Hematopoietic multipotent progenitor cell (in vitro differentiated cells): ENCODE measurements around the gene IQSEC1. TPM values are rescaled to one million over a fixed set of nuclear protein-coding genes. Genes with fewer than 3 reads are reported as not detected.

Experiments used
- DNase-seq, 3 donors: peaks; one replicate each; pipeline ENCODE4 v3.0.0-alpha.2; 2011 to 2015; ENCODE audit warnings: low read depth in 2 of 3, low spot score in 2 of 3
- total RNA-seq: library from RNA; depleted of rRNA; stranded (reverse); fragments of >200 nt; gene quantifications from one replicate; pipeline ENCODE4 v1.2.3, GENCODE V29; 2012

Gene IQSEC1
- total RNA-seq, 1 donor = 20.7 TPM

- DNase-seq = no peak
Observed at GRCh38 chr3:13018561-13019242, 54.5 kb downstream of the IQSEC1 start.

- DNase-seq = no peak
Observed at GRCh38 chr3:13018043-13018451, 55.2 kb downstream of the IQSEC1 start.

- no peak for DNase-seq
Observed at GRCh38 chr3:13017361-13018042, 55.7 kb downstream of the IQSEC1 start.

GRCh38 chr3:13016721-13017255, 56.4 kb downstream of the IQSEC1 start:
- DNase-seq = no peak

DNA sequence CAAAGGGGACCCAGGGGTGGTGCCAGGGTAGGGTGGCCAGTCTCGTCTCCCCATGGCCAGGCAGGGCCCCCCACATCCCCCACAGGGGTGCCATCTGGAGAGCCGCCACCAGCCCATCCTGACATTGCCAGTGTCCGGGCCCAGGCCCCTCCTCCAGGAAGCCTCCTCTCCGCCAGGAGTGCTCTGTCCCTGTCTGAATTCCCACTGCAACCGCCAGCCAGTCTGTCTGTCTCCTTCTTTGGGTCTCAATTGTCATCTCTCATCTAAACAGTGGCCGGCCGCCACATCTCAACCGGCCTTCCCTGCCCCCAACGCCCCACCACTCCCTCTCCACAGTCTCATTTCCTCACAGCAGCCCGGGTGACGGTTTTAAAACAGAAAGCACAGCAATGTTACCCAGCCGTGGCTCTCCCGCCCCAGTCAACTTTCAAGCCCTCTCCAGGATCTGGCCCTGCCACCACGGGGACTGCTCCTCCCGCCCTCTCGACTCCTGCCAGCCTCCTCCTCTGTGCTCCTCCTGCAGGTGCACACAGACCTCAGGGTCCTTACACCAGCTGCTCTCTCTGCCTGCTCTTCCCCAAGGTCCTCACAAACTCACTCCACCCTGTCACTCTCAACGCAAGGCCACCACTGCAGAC, 57.0 kb downstream of the IQSEC1 start:
- peak in 2 of 3 donors; percentile 66 to 68 for DNase-seq

DNA sequence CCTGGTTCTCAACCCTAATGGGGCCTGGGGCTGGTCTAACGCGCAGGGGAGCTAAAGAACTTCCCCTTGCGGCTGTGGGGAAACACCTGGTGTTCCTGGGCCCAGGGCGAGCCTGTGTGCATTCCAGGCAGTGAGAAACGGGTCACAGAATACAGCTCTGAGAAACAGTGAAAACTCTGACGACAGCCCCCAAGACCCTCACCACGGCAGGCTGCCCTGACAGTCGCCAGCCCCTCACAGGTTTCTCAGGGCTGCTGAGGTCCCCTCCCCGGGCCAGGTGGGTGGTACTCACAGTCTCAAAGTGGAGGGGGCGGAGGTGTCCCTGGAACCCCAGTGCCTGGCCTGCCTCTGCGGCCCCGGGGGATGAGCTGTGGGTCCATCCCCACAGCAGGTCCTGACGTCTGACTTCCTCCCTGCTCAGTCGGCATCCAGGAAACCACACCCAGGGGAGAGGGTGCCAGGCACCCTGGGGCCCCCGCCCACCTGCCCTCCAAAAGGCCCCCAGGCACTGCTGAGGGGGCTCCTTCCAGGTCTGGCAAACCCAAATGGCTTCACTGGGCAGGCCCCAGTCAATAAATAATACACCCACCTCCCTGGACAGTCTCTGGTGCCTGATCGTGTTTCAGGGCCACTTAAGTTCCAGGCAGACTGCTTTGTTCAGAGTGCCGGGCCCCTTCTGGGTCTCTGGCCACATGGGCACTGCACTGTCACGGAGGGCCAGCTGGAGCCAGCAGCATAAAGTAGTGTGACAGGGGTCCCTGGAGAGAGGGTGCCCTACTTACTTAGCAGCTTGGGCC, 57.7 kb downstream of the IQSEC1 start:
- peak in 2 of 3 donors; percentile 78 to 93 for DNase-seq

- DNase-seq = no peak
Observed at GRCh38 chr3:13014755-13015285, 58.4 kb downstream of the IQSEC1 start.

GRCh38 chr3:13013994-13014754, 59.1 kb downstream of the IQSEC1 start:
- no peak for DNase-seq

DNA sequence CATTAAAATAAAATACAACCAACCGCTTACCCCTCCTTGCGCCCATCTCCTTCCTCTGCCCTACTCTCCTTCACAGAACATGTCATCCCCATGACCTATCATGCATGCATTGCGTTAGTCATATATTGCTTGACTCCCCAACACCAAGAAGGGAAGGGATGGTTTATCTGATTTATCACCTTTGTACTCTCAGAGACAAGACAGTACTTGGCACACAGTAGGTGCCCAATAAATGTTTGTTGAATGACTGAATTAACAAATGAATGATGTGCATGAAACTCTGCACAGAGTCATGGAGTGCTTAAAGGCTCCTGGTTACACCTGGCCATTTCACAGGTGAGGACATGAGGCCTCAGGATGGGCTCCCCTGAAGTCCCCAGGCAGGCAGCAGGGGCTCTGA, 59.7 kb downstream of the IQSEC1 start:
- DNase-seq = no peak

DNA sequence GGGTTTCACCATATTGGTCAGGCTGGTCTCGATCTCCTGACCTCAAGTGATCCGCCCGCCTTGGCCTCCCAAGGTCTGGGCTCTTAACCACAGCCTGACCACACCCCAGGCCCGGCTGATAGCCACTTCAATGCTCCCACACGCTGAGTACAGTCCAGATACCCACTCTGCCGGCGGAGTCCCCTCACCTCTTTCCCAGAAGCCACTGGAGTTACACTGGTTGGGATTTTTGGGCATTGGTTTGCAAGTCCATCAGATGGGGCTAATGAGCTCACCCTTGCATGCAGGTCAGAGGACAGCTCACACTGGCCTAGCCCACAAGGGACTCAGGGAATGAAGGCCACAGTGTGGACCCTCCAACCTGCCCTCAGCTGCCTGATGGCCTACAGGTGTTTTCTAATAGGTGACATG, 60.1 kb downstream of the IQSEC1 start:
- DNase-seq = no peak

DNA sequence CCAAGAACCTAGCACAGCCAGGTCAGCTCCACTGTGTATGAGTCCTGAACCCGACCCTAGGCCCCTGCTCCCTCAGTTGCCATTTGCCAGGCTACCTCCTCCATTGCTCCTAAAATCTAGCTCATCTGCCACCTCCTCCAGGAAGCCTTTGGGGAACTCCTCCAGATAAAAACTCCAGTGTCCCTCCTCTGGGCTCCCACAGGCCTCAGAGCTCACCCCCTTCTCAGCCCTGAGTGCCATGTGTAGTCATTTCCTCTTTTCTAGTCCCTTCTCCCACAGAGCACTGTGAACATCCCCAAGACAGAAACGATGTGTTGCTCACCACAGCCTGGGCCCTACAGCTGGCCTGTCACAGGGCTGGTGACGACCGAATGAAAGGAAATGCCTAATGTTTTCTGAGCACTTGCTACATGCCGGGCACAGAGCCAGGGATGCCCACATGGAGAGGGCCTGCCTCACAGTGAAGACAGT, 61.0 kb downstream of the IQSEC1 start:
- peak in 2 of 3 donors; percentile 80 to 85 for DNase-seq

GRCh38 chr3:13011573-13012220, 61.5 kb downstream of the IQSEC1 start:
- DNase-seq = peak in 2 of 3 donors; percentile 71 to 80

DNA sequence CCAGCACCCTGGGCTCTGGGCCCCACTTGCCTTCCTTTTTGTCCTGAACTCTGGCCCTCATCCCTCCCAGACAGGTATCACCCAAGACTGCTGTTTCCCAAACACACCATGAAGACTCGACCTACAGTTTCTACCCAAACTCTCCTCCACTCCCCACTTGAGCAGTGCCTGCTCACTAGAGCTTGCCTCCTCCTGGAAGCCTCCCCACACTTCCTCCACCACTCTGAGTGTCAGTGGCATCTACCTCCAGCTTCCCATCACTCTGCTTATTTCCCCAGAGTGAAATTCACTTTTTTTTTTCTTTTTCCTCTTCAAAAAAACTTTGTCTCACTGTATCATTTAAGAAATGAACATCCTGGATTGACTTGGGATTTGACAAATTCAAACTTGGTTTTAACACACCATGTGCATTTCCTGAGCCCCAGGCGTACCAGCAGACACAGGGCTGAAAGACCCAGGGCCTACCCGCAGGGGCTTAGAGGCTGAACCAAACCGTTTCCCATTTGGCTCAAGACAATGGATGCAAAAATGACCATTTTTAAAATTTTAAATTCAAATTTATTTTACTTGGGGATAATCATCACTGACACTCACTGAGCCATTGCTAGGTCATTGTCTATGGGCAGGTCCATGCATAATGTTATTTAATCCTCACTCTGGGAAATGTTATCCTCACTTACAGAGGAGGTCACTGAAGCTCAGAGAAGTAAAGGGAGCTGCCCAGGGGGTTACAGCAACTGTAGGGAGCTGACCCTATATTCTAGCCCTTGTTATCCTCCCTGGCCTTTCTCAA, 62.3 kb downstream of the IQSEC1 start:
- DNase-seq = no peak

DNA sequence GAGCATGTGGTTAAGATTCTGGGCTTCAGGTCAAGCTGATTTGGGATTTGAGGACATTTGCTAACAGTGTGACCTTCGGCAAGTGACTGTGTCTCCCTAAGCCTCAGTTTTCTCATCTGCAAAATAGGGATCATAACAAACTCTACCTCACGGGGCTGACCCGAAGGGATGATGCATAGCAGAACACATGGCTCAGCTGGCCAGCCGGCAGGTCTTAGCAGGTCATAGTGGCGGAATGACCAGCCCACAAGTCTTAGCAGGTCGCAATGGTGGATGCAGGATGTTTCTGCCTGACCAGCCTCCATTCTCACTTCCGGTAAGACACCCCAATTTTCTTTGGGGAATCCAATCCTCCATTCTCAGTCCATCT, 63.3 kb downstream of the IQSEC1 start:
- no peak for DNase-seq

GRCh38 chr3:13009132-13009945, 63.9 kb downstream of the IQSEC1 start:
- DNase-seq = peak in 2 of 3 donors; percentile 89 to 94

GRCh38 chr3:13008155-13008995, 64.9 kb downstream of the IQSEC1 start:
- DNase-seq = no peak
